Stimulated activated CD8-positive, alpha-beta memory T cell treated with anti-CD3 and anti-CD28 coated beads, Interleukin-7, amount 100 ng/mL, for 48 hours (primary cell): ENCODE measurements around the gene ZNF841.
A peak's percentile ranks its signal among the peaks of the same experiment; 100 is the strongest.
"Not testable (repeated sequence)": the region's sequence is repeated elsewhere in the genome, so short reads cannot be mapped to it uniquely, and the experiment has no call there.

ENCODE experiments used
- DNase-seq, 2 donors: peaks; one replicate each; pipeline ENCODE4 v3.0.0-alpha.2; 2020; ENCODE audit warnings: low read depth in 1 of 2; ENCODE audit errors: extremely low read depth in 1 of 2

The ZNF841 gene

DNA sequence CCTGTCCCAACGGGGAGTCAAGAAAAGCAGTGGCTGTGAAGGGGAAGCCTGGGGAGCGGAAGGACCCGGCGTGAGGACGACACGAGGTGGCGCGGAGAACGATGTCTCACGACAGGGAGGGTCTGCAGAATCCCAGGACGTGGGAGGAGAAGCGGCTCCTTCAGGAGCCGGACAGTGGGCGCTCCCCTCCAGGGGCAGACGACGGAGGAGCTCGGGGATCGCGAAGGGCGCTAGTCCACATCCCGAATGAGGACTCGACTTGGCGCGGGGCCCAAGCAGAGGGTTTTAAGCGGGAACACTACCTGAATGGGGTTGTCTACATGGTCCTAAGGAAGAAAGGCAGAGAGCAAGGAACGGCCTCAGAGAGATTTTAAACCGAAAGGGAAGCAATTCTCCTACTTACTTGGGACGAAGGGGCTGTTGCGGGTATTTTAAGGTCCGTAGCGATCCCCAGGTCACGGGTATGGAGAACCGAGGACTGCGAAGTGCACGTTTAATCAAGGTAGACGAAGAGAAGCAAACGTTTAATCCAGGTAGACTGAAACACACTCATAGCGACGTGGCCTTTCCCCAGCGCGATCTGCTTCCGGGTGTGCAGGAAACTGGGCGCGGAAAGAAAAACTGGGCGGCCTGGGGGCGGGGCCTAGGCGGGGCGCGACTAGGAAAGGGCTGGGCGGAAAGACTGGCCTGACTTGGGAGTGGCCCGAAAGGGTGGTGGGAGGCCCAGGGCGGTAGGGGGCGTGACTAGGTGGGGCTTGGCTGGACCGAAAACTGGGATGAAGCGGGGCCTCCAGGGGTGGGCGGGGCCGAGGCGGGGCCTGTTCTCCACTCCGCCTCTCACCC, at the start of gene ZNF841:
Gene ZNF841, minus strand, starts transcription at position 594 of the 843 bp plus-strand sequence. CDS start 10,964 bp downstream, outside the sequence.
- peak; percentile 65 to 81 for DNase-seq

GRCh38 chr19:52142001-52142595, 46.5 kb upstream of the ZNF841 start:
- DNase-seq, result no peak

- no peak for DNase-seq
Observed at GRCh38 chr19:52141203-52141602, 45.6 kb upstream of the ZNF841 start.

- no peak for DNase-seq
Observed at GRCh38 chr19:52140032-52140710, 44.6 kb upstream of the ZNF841 start.

- DNase-seq, result peak; percentile 90 to 92
Observed at GRCh38 chr19:52139252-52140031, 43.9 kb upstream of the ZNF841 start, which contains the start of gene ZNF616. Gene ZNF616, minus strand, starts transcription at chr19:52139938. Its CDS starts 9,426 bp downstream, at chr19:52130512.

GRCh38 chr19:52138983-52139251, 43.4 kb upstream of the ZNF841 start:
- DNase-seq, result no peak

DNA sequence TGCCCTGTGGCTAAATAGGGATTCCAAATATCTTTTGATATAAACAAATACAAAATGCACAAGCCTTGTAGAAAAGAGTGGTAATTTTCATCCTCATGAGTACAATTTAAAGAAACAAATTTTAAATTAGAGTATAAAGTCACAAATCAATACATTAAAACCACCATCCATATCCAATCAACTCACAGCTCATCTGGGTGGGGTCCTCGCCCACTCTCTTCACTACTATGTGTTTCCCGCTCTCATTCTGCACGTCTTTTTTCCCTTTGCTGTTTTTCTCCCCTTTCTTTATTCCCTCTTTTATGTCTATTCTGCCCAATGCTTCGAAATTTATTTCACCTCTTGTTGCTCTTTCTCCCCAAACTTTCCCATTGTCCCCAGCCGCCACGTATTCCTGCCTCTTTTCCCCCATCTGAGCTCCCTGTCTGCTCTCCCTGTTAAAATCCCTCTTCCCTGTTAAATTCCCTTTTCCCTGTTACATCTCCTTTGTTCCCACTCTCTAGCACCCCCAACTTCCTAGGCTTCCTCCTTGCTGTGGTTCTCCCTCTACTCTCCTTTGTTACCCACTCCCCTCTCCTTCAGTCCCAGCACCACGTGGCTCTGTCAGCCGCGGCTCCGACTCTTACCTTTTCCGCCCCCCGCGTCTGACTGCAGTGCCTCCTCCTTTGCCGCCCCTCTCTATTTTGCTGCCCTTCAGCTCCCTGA, 42.9 kb upstream of the ZNF841 start:
- DNase-seq, result peak; percentile 4 to 15

- DNase-seq, result no peak
Observed at GRCh38 chr19:52120286-52120685, 24.7 kb upstream of the ZNF841 start.

- DNase-seq, result no peak
Observed at GRCh38 chr19:52115526-52116053, 20.0 kb upstream of the ZNF841 start.

GRCh38 chr19:52114691-52115090, 19.1 kb upstream of the ZNF841 start:
- DNase-seq, result no peak

DNA sequence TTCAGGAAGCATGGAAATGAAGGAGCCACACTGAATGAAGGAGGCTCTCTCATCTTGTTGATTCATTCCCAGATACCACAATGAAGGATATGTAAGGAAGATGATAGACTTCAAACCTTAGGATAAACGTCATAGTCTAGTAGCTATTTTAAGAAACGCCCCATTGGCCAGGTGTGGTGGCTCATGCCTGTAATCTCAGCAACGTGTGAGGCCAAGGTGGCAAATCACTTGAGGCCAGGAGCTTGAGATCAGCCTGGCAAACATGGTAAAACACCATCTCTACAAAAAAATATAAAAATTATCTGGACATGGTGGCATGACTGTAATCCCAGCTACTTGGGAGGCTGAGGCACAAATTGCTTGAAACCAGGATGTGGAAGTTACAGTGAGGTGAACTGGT, 17.1 kb upstream of the ZNF841 start:
- no peak for DNase-seq

- DNase-seq, result no peak
Observed at GRCh38 chr19:52110780-52111179, 15.2 kb upstream of the ZNF841 start.

DNA sequence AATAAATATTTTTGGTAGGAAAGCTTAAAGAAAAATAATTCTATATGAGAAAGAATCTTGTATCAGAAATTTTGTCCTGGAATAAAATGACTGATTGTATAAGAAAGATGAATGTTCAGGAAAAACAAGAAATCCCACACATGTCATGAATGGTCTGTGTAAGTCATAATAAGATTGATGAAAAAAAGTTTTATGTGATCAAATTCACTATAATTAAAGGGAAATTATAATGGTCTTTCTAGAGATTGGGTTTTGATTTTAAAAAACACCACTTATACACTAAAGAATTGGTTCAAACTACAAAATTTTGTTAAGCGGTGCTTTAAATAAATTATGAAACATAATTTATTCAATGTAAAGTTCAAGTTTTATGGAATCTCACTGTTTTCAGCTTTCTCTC, 7.2 kb upstream of the ZNF841 start:
- DNase-seq, result no peak

DNA sequence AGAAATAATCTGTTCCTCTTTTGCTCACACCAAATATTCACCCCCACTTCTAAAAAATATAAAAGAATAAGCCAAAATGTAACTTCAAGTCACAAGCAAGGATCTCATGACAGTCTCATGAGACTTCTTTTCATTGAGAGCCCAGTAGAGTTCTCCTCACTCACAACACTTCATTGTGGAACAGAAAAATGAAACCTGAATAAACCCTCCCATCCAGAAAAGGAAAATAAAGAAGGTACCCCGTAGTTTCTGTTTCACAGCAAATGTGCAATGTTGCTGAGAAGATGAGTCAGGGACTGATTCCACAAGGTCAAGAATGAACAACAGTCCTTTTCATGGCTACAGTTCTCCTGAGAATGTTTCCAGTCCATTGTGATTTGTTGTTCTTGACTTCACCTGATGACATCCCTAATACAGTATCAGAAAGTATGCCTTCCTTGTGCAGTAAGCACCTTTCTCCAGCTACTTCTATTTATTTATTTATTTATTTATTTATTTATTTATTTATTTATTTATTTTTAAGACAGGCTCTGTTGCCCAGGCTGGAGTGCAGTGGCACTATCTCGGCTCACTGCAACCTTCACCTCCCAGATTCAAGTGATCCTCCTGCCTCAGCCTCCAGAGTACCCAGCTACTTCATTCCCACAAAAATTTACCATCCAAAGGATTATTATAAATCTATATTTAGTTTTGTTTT, 6.4 kb upstream of the ZNF841 start:
- DNase-seq, result no peak

DNA sequence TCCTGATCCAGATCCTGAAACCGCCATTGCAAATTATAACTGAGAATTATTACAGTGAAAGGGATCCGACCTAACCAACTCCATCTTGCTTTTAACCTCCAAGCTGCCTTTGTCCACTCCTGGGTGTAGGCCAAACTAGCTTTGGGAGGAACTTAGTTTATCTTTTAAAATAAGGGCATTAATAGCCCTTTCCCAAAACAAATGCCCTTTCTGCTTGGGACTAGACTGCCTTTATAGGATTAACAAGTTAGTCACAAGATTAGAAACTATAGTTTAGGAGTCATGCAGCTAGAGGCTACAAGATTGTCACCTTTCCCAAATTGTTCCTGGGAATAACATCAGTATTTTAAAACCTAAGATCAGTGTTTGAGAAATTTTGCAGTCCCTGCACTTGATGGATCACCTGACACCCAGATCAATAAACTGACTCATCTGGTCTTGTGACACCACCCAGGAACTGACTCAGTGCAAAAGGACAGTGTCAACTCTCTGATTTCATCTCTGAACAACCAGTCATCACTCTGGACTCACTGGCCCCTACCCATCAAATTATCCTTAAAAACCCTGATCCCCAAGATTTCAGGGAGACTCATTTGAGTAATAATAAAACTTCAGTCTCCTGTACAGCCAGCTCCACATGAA, 4.1 kb upstream of the ZNF841 start:
- no peak for DNase-seq

DNA sequence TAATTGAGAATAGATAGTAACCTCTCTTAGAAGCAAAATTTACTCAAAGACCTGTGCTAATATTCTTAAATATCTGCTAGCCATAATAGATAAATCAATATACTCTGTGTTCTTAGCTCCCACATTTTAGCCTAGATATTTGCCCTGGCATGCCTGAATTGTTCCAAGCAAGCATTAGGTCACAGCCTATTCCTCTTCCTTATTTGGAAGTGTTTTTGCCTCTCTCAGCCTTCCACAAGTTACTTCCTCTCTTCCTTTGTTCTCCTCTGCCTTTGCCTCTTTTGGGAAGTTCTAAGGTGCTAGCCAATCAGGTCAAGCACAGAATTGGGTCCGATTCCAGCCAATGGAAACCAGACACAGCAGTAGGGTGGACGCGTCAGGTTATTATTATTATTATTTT, 851 bp upstream of the ZNF841 start:
- not testable (repeated sequence) for DNase-seq

DNA sequence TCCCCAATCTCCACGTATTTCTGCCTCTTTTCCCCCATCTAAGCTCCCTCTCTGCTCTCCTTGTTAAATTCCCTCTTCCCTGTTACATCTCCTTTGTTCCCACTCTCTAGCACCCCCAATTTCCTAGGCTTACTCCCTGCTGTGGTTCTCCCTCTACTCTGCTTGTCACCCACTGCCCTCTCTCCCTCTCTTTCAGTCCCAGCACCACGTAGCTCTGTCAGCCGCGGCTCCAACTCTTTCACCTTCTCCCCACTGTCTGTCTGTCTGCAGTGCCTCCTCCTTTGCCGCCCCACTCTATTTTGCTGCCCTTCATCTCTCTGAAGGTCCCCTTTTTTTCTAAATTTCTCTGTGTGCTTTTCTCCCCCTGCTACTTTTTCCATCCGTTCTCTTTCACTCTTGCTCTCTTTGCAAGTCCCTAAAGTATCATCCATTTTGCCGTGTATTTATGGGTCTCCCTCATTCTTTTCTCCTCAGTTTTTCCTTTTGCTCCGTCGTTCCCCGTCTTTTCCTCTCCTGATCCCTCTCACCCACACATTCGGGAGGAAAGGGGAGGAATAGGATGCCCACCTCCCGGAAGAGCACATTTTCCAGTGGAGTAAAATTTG, 937 bp downstream of the ZNF841 start:
- no peak for DNase-seq

GRCh38 chr19:52086481-52086880, 9.1 kb downstream of the ZNF841 start:
- DNase-seq, result no peak

DNA sequence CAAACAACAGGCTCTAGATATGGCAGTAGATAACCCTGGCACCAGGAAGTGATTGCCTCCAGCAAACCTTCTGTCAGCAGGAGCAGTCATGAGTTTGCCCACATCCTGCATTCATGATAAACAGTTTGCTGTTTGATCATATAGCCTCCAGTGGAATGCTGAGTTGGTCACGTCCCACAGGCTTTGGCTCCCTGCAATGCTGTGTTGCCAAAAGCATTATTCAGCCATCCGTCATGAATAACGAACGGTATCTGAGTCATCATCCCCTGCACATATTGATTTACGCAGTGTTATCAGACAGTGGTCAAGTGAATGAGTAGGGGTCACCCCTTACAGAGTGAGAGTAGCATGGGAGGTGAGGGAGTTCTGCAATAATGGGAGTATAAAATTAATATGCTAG, 25.1 kb downstream of the ZNF841 start:
- no peak for DNase-seq
